HG03045 (cell line): ENCODE data around the gene AFDN.

Source experiments
- ATAC-seq: cut with Tn5 transposase; IDR thresholded peaks from one replicate; pipeline ENCODE4 v1.9.1; 2021; ENCODE audit warnings: mild to moderate bottlenecking, moderate library complexity; ENCODE audit not compliant: unreplicated experiment

AFDN gene

GRCh38 chr6:167870321-167870720, 43.6 kb downstream of the AFDN start:
- ATAC-seq = no peak

- ATAC-seq = no peak
These were observed 46.0 kb downstream of the AFDN start for GRCh38 chr6:167872538-167873210.

DNA sequence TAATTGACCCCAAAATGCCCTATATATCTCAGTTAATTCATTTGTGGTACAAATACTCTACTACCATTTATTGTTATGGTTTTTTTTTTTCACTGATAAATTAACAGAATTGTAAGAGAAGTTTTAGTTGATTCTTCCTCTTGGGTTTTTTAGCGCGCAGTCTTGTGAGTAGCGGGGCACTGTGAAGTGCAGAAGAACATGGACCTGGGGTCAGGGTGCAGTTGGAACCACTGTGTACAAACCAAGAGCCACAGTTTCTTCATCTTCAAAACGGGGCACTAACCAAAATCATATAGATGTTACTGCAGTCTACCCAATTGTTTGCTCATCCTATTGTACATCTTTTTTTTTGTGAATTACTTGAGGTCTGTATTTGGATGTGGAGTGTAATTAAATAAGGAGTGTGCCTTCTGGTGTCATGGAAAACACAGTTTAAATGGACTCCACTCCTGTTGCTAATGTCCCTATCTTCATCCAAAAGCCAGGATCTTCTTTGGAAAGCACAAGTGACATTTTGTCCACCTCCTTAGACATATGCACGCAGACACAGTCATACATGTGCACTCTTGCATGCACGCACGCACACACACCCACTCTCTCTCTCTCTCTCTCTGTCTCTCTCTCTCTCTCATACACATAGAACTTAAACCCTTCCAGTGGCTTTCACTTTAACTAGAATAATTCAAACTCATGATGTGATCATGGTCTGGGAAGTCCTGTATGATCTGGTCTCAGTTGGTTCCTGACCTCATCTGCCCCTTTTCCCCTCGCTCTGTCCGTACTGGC, 51.5 kb downstream of the AFDN start:
- ATAC-seq = no peak

- ATAC-seq = no peak
These were observed 52.9 kb downstream of the AFDN start for GRCh38 chr6:167879612-167880011.

DNA sequence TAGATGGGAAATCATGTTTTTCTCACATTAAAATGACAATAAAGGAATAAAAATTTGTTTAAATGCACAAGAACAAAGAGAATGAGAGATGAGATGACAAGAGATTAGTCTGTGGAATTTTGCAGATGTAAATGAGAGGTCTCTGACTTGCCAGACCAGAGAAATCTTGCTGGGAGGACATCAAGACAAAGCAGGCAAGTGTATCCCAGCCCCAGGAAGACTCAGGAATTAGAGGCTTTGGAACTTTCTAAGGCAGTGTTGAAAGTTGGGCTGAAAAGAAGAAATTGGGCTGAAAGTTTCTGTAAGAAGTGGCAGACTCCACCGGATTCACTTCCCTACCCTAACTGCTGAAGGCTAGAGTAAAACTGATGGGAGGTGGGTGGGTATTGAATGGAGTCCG, 54.6 kb downstream of the AFDN start:
- no peak for ATAC-seq

GRCh38 chr6:167882244-167882643, 55.5 kb downstream of the AFDN start:
- no peak for ATAC-seq

- ATAC-seq = no peak
These were observed 61.4 kb downstream of the AFDN start for GRCh38 chr6:167888098-167888497.

- peak; percentile 72 for ATAC-seq
These were observed 66.4 kb downstream of the AFDN start for GRCh38 chr6:167892835-167893815.

DNA sequence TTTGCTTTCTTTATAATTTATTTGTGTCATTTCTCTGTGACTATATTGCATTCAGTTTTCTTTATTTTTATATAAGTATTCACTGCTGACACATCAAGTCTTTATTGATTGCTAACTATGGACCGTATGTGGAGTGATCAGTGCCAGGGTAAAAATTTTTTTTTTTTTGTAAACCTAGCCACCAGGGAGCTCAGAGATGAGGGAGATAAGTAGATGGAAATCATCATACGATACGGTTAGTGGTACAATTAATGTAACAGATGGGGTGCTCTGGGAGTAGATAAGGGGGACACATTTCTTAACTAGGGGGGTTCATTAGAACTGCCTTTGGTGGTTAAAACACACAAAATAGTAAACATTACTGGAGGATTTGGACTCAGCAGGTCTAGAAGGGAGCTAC, 68.3 kb downstream of the AFDN start:
- ATAC-seq = no peak

- no peak for ATAC-seq
These were observed 69.9 kb downstream of the AFDN start for GRCh38 chr6:167896648-167897047.

DNA sequence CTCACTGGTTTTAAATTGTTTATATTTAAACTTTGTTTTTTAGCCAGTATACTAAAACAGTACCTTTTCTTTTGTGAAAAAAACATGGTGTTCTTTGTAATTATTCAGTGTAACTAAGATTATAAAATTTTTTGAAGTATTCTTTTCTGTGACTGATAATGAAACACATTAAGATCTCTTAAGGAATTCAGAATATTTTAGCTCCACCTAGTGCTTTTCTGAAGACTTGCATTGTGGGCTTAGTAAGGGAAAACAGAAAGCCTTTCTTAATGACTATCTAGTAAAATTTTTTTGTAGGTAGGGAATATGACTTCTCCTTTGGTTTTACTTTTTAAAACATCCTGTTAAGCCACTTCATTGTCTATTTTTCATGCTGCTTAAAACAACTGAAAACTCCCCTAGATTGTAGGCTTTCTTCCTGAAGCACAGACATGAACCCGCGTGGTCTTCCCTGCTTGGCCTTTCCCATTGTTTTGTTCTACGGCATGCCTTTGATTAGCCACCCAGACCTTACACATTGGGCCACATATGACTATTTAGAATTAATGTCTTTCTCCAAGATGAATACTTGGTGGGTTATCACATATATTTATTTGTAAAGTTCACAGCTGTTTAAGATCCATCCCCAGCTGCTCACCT, 72.1 kb downstream of the AFDN start:
- no peak for ATAC-seq

- no peak for ATAC-seq
These were observed 78.1 kb downstream of the AFDN start for GRCh38 chr6:167904791-167905190.

- ATAC-seq = no peak
These were observed 80.2 kb downstream of the AFDN start for GRCh38 chr6:167906899-167907298.

GRCh38 chr6:167907837-167908681, 81.3 kb downstream of the AFDN start:
- no peak for ATAC-seq

GRCh38 chr6:167910007-167910406, 83.3 kb downstream of the AFDN start:
- no peak for ATAC-seq

DNA sequence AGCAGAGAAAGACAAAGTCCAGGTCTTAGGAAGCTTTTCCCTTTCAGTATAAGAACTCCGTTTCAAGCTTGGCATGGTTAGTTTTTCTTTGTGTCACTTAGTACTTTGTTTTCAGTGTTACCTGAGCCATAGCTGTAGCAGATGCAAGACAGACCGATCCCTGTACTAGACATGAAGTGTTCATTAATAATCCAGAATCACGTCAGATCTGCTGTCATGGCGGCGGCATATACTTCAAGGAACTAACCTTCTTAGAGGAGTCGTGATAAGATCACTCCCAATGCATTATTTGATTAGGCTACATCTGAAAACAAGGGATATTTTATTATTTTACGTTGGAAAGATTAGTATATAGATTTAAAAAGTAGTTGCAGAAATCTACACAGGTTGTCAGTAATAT, 83.9 kb downstream of the AFDN start:
- no peak for ATAC-seq

GRCh38 chr6:167912494-167912893, 85.8 kb downstream of the AFDN start:
- ATAC-seq = no peak

- ATAC-seq = no peak
These were observed 87.0 kb downstream of the AFDN start for GRCh38 chr6:167913699-167914098.

GRCh38 chr6:167915139-167915538, 88.4 kb downstream of the AFDN start:
- ATAC-seq = no peak
